ENCODE results near the gene CGREF1.
"Not testable (repeated sequence)": the region's sequence is repeated elsewhere in the genome, so short reads cannot be mapped to it uniquely, and the experiment has no call there.

The CGREF1 gene

DNA sequence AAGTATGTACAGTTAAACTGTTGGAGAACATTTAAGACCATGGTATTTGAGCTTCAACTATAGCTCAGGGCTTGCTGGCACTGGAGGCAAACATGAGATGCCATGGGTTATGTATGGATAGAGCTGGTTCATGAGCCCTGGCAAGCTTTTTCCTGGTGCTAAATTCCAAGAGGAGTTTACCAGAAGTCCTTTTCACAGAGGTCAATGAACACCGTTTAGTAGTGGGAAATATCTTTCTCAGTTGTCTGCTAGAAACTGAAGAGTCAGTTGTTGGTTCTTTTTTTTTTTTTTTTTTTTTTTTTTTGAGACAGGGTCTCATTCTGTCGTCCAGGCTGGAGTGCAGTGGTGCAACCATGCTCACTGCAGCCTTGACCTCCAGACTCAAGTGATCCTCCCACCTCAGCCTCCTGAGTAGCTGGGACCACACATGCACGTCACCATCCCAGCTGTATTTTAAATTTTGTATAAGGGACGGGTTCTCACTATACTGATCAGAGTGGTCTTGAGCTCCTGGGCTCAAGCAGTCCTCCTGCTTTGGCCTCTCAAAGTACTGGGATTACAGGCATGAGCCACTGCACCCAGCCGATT is 31.0 kb downstream of the CGREF1 start:
- DNase-seq (ENCODE audit: low spot score), result no peak

- peak; percentile 70 for DNase-seq (ENCODE audit: low spot score)
Measured at GRCh38 chr2:27086724-27087593, 32.0 kb downstream of the CGREF1 start, which contains the start of gene KHK. KHK (plus strand) TSS chr2:27086772; CDS start chr2:27087260, 488 bp downstream.

GRCh38 chr2:27086090-27086723 is 32.7 kb downstream of the CGREF1 start:
- DNase-seq (ENCODE audit: low spot score), result peak; percentile 93

GRCh38 chr2:27085673-27086089 is 33.2 kb downstream of the CGREF1 start:
- DNase-seq (ENCODE audit: low spot score), result peak; percentile 79

DNA sequence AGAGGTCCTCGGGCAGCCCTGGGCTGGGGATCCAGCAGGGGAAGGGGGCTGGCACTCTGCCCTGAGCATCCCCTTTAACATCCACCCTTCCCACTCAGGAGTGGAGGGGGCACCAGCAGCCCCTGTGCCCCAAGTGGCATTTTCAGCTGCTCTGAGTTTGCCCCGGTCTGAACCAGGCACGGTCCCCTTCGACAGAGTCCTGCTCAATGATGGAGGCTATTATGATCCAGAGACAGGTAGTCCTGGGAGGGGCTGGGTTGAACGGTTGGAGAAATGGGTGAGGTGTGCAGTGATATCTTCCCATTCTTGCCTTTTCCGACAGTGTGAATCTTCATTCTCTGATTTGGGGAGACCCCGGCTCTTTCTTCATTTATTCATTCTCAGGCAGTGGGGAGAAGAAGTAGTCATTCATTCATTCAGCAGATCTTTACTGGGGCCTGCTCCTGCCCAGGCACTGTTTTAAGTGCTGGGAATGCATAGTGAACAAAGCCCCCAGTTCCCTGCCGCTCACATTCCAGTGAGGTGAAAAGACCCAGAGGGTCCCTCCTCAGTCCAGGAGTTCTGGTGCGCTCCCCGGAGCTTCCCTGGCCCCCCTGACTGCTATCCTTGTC is 33.8 kb downstream of the CGREF1 start:
- DNase-seq (ENCODE audit: low spot score), result no peak

DNA sequence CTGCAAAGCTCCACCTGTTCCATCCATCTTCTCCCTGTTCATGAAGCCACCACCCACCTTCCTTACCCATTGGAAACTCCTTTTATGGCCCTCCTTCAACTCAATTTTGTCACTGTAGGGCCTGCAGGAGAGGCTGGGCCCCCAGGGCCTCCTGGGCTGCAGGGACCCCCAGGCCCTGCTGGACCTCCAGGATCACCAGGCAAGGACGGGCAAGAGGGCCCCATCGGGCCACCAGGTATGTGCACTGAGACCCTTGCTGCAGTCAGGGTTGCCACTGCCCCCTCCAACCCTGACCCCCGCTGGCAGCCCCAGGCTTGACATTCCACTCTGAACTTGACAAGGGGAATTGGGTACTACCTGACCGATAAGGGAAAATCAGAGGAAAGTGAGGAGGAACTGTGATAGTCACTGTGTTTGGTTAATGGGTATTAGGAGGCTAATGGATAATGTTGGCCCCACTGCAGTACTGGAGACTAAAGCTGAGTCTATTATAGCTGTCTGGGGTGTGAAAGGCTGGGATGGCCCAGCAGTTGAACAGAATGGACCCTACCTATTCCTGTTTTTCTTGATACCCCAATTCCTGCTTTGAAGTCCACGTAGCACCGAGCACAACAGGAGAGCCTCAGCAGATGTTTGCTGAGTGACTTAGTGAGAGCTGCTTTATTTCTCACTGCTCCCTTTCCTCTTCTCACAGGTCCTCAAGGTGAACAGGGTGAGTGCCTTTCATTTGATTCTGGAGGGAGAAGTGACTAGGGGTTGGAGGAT is 34.4 kb downstream of the CGREF1 start:
- no peak for DNase-seq (ENCODE audit: low spot score)

- no peak for DNase-seq (ENCODE audit: low spot score)
Measured at GRCh38 chr2:27083410-27084296, 35.3 kb downstream of the CGREF1 start.

- DNase-seq (ENCODE audit: low spot score), result no peak
Measured at GRCh38 chr2:27082773-27083409, 36.0 kb downstream of the CGREF1 start.

DNA sequence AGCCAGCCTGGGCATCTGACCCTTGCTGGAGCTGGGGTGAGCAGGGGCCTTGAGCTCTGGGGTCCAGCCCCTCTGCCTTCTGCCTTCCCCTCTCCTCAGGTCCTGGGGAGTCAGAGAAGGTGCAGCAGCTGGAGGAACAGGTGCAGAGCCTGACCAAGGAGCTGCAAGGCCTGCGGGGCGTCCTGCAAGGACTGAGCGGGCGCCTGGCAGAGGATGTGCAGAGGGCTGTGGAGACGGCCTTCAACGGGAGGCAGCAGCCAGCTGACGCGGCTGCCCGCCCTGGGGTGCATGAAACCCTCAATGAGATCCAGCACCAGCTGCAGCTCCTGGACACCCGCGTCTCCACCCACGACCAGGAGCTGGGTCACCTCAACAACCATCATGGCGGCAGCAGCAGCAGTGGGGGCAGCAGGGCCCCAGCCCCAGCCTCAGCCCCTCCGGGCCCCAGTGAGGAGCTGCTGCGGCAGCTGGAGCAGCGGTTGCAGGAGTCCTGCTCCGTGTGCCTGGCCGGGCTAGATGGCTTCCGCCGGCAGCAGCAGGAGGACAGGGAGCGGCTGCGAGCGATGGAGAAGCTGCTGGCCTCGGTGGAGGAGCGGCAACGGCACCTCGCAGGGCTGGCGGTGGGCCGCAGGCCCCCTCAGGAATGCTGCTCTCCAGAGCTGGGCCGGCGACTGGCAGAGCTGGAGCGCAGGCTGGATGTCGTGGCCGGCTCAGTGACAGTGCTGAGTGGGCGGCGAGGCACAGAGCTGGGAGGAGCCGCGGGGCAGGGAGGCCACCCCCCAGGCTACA is 36.8 kb downstream of the CGREF1 start:
- no peak for DNase-seq (ENCODE audit: low spot score)

- no peak for DNase-seq (ENCODE audit: low spot score)
Measured at GRCh38 chr2:27080603-27080936, 38.4 kb downstream of the CGREF1 start.

DNA sequence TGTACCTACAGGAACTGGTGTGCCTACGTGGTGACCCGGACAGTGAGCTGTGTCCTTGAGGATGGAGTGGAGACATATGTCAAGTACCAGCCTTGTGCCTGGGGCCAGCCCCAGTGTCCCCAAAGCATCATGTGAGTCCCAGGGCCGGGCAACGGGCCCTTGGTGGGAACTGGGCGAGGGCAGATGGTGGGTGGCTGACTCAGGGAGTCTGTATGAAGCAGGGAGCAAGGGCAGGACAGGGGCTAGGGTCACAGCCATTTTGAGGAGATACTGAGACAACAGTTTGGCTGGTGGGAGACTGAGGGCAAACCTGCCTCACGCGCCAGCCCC is 38.8 kb downstream of the CGREF1 start:
- no peak for DNase-seq (ENCODE audit: low spot score)

- DNase-seq (ENCODE audit: low spot score), result no peak
Measured at GRCh38 chr2:27079233-27080139, 39.4 kb downstream of the CGREF1 start.

DNA sequence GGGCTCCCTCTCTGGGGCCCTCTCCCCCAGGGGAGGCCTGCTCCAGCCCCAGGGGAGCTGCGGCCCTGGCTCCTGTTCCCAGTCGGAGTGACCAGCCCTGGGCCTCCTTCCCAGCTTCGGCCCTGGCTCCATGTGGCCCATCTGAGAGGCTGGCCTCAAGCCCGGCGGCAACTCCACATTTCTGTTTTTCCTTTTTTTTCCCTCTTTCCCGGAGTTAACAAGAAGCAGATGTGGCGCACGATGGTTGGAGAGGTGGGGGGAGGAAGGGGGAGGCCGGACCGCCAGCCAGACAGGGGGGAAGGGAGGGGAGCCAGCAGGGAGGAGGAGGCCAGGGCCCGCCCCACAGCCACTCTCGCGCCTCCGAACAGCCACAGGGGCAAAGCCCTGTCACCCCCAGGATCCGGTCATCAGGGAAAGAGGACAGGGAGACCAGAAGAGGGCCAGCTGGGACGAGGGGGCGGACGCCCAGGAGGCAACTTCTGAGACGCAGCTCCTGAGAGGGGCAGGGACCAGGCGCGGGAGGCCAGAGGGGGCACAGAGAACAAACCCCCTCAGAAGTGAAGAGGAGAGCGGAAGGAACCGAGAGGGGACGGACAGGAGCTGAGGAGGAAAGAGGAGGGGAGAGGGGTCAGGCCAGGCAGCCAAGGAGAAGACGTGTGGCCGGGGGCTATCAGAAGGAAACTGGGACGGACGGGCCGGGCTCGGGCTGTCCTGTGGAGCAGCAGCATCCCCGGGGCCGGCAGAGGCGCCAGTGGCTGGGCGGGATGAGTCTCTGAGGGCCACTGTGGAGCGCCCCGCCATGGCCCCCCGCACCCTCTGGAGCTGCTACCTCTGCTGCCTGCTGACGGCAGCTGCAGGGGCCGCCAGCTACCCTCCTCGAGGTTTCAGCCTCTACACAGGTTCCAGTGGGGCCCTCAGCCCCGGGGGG is 40.4 kb downstream of the CGREF1 start, which contains the start of gene EMILIN1:
TSS of gene EMILIN1 (plus strand) at position 349 of the 928 bp plus-strand sequence. CDS start at position 800, 451 bp downstream.
- no peak for DNase-seq (ENCODE audit: low spot score)

GRCh38 chr2:27077231-27077630 is 41.7 kb downstream of the CGREF1 start:
- no peak for DNase-seq (ENCODE audit: low spot score)

DNA sequence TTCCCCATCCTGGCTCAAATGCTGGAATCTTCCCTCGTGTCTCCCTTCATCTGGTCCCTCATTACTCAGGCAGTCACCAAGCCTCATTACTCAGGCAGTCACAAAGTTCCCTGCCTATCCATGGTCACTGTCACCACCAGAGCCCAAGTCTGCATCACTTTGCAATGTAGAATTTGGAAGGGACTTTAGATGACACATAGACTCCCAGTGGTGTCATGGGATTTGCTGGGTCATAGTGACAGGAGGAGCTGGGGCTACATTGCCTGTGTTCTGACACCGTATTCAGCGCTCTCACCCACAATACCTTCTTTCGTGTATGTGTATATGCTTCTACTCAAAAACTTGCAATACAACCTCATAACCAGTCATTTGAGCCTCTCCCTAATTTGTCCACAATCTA is 42.6 kb downstream of the CGREF1 start:
- no peak for DNase-seq (ENCODE audit: low spot score)

GRCh38 chr2:27075566-27075871 is 43.4 kb downstream of the CGREF1 start:
- not testable (repeated sequence) for DNase-seq (ENCODE audit: low spot score)

- DNase-seq (ENCODE audit: low spot score), result no peak
Measured at GRCh38 chr2:27074738-27075565, 44.0 kb downstream of the CGREF1 start.

Data from SW480 (cell line).